Measurements from ENCODE around the gene MXD1.

Gene MXD1

GRCh38 chr2:69902213-69902922, 12.5 kb upstream of the MXD1 start:
- TF ChIP-seq, protein P1, sequence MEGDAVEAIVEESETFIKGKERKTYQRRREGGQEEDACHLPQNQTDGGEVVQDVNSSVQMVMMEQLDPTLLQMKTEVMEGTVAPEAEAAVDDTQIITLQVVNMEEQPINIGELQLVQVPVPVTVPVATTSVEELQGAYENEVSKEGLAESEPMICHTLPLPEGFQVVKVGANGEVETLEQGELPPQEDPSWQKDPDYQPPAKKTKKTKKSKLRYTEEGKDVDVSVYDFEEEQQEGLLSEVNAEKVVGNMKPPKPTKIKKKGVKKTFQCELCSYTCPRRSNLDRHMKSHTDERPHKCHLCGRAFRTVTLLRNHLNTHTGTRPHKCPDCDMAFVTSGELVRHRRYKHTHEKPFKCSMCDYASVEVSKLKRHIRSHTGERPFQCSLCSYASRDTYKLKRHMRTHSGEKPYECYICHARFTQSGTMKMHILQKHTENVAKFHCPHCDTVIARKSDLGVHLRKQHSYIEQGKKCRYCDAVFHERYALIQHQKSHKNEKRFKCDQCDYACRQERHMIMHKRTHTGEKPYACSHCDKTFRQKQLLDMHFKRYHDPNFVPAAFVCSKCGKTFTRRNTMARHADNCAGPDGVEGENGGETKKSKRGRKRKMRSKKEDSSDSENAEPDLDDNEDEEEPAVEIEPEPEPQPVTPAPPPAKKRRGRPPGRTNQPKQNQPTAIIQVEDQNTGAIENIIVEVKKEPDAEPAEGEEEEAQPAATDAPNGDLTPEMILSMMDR (conservative IDR thresholded peaks at IDR 0.05; ENCODE audit: low read length): no peak
- no peak for TF ChIP-seq EZH2phosphoT487 (IDR thresholded peaks at IDR 0.05; ENCODE audit: borderline replicate concordance)
- Histone ChIP-seq H3K36me3 (ENCODE audit: insufficient read depth, low read length) (peaks cover 59% of the 10 kb centered on the region), H3K79me2 (ENCODE audit: insufficient read depth, low read length) (peaks cover 30% of the 10 kb centered on the region), H3F3A (ENCODE audit: low read depth) (no peaks in the 10 kb centered on the region), H3K9me2 (replicated peaks; ENCODE audit: low read depth, low read length) (no peaks in the 10 kb centered on the region), H3K4me1 (ENCODE audit: insufficient read depth, low read length, poor library complexity, severe bottlenecking) (peaks cover 13% of the 10 kb centered on the region), H2AFZ (ENCODE audit: low read length) (no peak overlapping the region), H3K9ac (ENCODE audit: low read depth, low read length, poor library complexity, severe bottlenecking) (peak overlapping the region; percentile 30), H3K4me3 (ENCODE audit: low read length, poor library complexity, severe bottlenecking) (peak overlapping the region; percentile 13), H3K9me3 (ENCODE audit: insufficient read depth, low read depth, low read length) (no peaks in the 10 kb centered on the region), H3K27me3 (ENCODE audit: insufficient read depth, low read length, poor library complexity, severe bottlenecking) (no peaks in the 10 kb centered on the region), H4K20me1 (ENCODE audit: insufficient read depth, low read length, poor library complexity, severe bottlenecking) (peaks cover 5% of the 10 kb centered on the region), H3K4me2 (ENCODE audit: low read depth, low read length, poor library complexity, severe bottlenecking) (peak overlapping the region; percentile 55)

DNA sequence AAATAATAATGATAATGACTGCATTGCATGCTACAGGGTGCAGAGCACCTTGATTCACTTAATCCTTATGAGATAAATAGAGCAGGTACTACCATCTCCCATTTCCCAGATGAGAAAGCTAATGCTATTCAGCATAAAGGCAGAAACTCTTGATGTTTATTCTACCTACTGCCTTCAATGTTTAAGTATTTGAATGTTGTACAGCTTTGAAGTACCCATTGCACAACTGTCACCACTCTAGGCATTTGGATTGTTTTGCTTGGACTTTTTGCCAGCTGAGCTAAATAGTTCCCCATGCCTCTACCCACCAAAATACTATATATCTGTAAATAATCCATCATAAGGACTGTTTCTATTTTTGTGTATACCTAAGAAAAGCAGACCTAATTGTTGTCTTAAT, 7.7 kb upstream of the MXD1 start:
- Histone ChIP-seq H3K79me2 (ENCODE audit: insufficient read depth, low read length) (no peaks in the 10 kb centered on the region; the same call in 1 of the 2 replicates), H3F3A (ENCODE audit: low read depth) (no peaks in the 10 kb centered on the region), H3K36me3 (ENCODE audit: insufficient read depth, low read length) (peaks cover 53% of the 10 kb centered on the region), H3K27me3 (ENCODE audit: insufficient read depth, low read length, poor library complexity, severe bottlenecking) (no peaks in the 10 kb centered on the region), H3K9me3 (ENCODE audit: insufficient read depth, low read depth, low read length) (no peaks in the 10 kb centered on the region), H4K20me1 (ENCODE audit: insufficient read depth, low read length, poor library complexity, severe bottlenecking) (no peaks in the 10 kb centered on the region), H3K9me2 (replicated peaks; ENCODE audit: low read depth, low read length) (no peaks in the 10 kb centered on the region), H3K9ac (ENCODE audit: low read depth, low read length, poor library complexity, severe bottlenecking) (no peak overlapping the region), H3K4me3 (ENCODE audit: low read length, poor library complexity, severe bottlenecking) (no peak overlapping the region), H3K4me1 (ENCODE audit: insufficient read depth, low read length, poor library complexity, severe bottlenecking) (peaks cover 5% of the 10 kb centered on the region), H3K4me2 (ENCODE audit: low read depth, low read length, poor library complexity, severe bottlenecking) (no peak overlapping the region), H2AFZ (ENCODE audit: low read length) (no peak overlapping the region)
- no peak for TF ChIP-seq EZH2phosphoT487 (IDR thresholded peaks at IDR 0.05; ENCODE audit: borderline replicate concordance)
- TF ChIP-seq, protein P1 (conservative IDR thresholded peaks at IDR 0.05; ENCODE audit: low read length): no peak

- TF ChIP-seq, protein P1 (conservative IDR thresholded peaks at IDR 0.05; ENCODE audit: low read length): peak; percentile 77
- no peak for TF ChIP-seq EZH2phosphoT487 (IDR thresholded peaks at IDR 0.05; ENCODE audit: borderline replicate concordance)
- Histone ChIP-seq H3K4me2 (ENCODE audit: low read depth, low read length, poor library complexity, severe bottlenecking) (no peak overlapping the region), H3K9ac (ENCODE audit: low read depth, low read length, poor library complexity, severe bottlenecking) (no peak overlapping the region), H3K27me3 (ENCODE audit: insufficient read depth, low read length, poor library complexity, severe bottlenecking) (no peaks in the 10 kb centered on the region), H3K9me2 (replicated peaks; ENCODE audit: low read depth, low read length) (no peaks in the 10 kb centered on the region), H4K20me1 (ENCODE audit: insufficient read depth, low read length, poor library complexity, severe bottlenecking) (peaks cover 6% of the 10 kb centered on the region), H3K4me3 (ENCODE audit: low read length, poor library complexity, severe bottlenecking) (no peak overlapping the region), H3K9me3 (ENCODE audit: insufficient read depth, low read depth, low read length) (no peaks in the 10 kb centered on the region), H3F3A (ENCODE audit: low read depth) (no peaks in the 10 kb centered on the region), H2AFZ (ENCODE audit: low read length) (no peak overlapping the region), H3K36me3 (ENCODE audit: insufficient read depth, low read length) (peaks cover 25% of the 10 kb centered on the region; the same call in 1 of the 2 replicates), H3K4me1 (ENCODE audit: insufficient read depth, low read length, poor library complexity, severe bottlenecking) (peaks cover 7% of the 10 kb centered on the region), H3K79me2 (ENCODE audit: insufficient read depth, low read length) (peaks cover 13% of the 10 kb centered on the region; the same call in 1 of the 2 replicates)
These were observed 2.8 kb upstream of the MXD1 start for GRCh38 chr2:69911985-69912563.

Measured in Loucy (cell line).